Upper lobe of left lung (tissue), 4 donors: ENCODE results near the gene ELOVL5.

Experiments used
- EP300 ChIP-seq, 4 donors: sonication (generic); formaldehyde crosslinking; IDR thresholded peaks; one replicate each; pipeline ENCODE4 v1.5.1; 2017; ENCODE audit warnings: antibody characterized with exemption in 4 of 4, control low read depth in 2 of 4
- POLR2A ChIP-seq, 4 donors: fragments of 450-650 bp; IDR thresholded peaks; one replicate each; pipeline ENCODE4 v1.5.1; 2016 to 2017; ENCODE audit warnings: antibody characterized with exemption in 4 of 4, mild to moderate bottlenecking in 2 of 4
- POLR2AphosphoS5 ChIP-seq, 2 donors: sonication (generic); formaldehyde crosslinking; IDR thresholded peaks; one replicate each; pipeline ENCODE4 v1.5.1; 2017; ENCODE audit warnings: antibody characterized with exemption in 2 of 2
- TF ChIP-seq, protein P1 (sequence below), 6 experiments: fragments of 450-650 bp in 4 of 6; fragments of 200-600 bp in 2 of 6; sonication (generic) in 2 of 6; IDR thresholded peaks; one replicate each; pipeline ENCODE4 v1.5.1; 2016 to 2019; ENCODE audit warnings: antibody characterized with exemption in 6 of 6

DNA sequence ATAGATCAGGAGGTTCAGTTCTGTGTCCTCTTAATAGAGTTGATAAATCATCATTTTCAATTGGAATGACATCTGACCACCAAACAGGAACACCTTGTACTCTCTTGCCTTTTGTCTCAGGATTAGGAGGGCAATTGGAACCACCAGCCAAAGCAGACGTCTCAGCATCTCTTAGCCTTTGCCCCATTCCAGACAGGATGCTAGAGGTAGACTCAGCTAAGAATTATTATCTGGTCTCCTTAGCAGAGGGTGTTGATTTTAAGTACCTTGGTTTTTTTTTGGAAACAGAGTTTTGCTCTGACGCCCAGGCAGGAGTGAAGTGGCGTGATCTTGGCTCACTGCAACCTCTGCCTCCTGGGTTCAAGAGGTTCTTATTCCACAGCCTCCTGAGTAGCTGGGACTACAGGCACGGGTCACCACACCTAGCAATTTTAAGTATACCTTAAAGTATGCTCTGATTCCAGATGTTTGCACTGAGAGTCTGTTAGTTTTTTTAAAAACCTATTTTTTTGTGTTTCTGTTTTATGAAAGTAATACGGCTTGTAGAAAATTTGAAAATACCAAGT, 28.0 kb upstream of the ELOVL5 start:
- TF ChIP-seq, protein P1, sequence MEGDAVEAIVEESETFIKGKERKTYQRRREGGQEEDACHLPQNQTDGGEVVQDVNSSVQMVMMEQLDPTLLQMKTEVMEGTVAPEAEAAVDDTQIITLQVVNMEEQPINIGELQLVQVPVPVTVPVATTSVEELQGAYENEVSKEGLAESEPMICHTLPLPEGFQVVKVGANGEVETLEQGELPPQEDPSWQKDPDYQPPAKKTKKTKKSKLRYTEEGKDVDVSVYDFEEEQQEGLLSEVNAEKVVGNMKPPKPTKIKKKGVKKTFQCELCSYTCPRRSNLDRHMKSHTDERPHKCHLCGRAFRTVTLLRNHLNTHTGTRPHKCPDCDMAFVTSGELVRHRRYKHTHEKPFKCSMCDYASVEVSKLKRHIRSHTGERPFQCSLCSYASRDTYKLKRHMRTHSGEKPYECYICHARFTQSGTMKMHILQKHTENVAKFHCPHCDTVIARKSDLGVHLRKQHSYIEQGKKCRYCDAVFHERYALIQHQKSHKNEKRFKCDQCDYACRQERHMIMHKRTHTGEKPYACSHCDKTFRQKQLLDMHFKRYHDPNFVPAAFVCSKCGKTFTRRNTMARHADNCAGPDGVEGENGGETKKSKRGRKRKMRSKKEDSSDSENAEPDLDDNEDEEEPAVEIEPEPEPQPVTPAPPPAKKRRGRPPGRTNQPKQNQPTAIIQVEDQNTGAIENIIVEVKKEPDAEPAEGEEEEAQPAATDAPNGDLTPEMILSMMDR (IDR thresholded peaks at IDR 0.05): no peak
- TF ChIP-seq POLR2AphosphoS5 (IDR thresholded peaks at IDR 0.05): no peak
- TF ChIP-seq EP300 (IDR thresholded peaks at IDR 0.05): no peak
- no peak for TF ChIP-seq POLR2A (IDR thresholded peaks at IDR 0.05)
